Testis (tissue), 3 donors: Measurements from ENCODE around the gene MMP15. TPM values are rescaled to one million over a fixed set of nuclear protein-coding genes. Genes with fewer than 3 reads are reported as not detected.
"Not testable (repeated sequence)": the region's sequence is repeated elsewhere in the genome, so short reads cannot be mapped to it uniquely, and the experiment has no call there.

ENCODE experiments used
- DNase-seq: peaks from one replicate; pipeline ENCODE4 v3.0.0-alpha.2; 2019
- H3K27ac ChIP-seq, 2 donors: fragments of 200-600 bp; sonication (generic); one replicate each; pipeline ENCODE4 v1.5.1; 2019
- H3K27me3 ChIP-seq: fragments of 200-600 bp; sonication (generic); one replicate; pipeline ENCODE4 v1.5.1; 2019
- H3K36me3 ChIP-seq: fragments of 200-600 bp; sonication (generic); one replicate; pipeline ENCODE4 v1.5.1; 2017; ENCODE audit warnings: low read depth; ENCODE audit errors: missing control alignments
- H3K4me1 ChIP-seq: fragments of 200-600 bp; sonication (generic); one replicate; pipeline ENCODE4 v1.5.1; 2019
- H3K4me3 ChIP-seq, 2 donors: fragments of 200-600 bp; sonication (generic); one replicate each; pipeline ENCODE4 v1.5.1; 2017 to 2019
- H3K9me3 ChIP-seq: fragments of 200-600 bp; sonication (generic); one replicate; pipeline ENCODE4 v1.5.1; 2017
- CTCF ChIP-seq, 3 experiments: fragments of 450-650 bp in 2 of 3; fragments of 200-600 bp in 1 of 3; sonication (generic) in 1 of 3; IDR thresholded peaks; one replicate each; pipeline ENCODE4 v1.5.1; 2016 to 2019; ENCODE audit warnings: antibody characterized with exemption in 3 of 3, mild to moderate bottlenecking in 2 of 3, moderate library complexity in 1 of 3
- POLR2A ChIP-seq: fragments of 450-650 bp; IDR thresholded peaks from one replicate; pipeline ENCODE4 v1.6.1; 2017; ENCODE audit warnings: antibody characterized with exemption, mild to moderate bottlenecking, moderate library complexity
- WGBS, 2 donors: methylation state at CpG; one replicate each; pipeline ENCODE4 v1.1.5; 2018; 5-methylcytosine and 5-hydroxymethylcytosine counted together
- intact Hi-C: fragments of 100-400 bp; cut with DNase I; formaldehyde crosslinking; loops from one replicate; pipeline ENCODE4 v1.15.1; 2023; ENCODE audit warnings: low total_unique reads
- polyA plus RNA-seq: library from polyadenylated mRNA; stranded (reverse); fragments of 350-450 nt; fragmentation: Illumina TruSeq; extraction: RNeasy Lipid Tissue Mini Kit (QIAGEN cat#74804); gene quantifications from one replicate; pipeline ENCODE4 v1.2.3, GENCODE V29; 2014; ENCODE audit warnings: low read depth, low replicate concordance; ENCODE audit not compliant: insufficient read depth
- total RNA-seq, 2 donors: library from RNA; depleted of rRNA; stranded (reverse); fragments of >200 nt; gene quantifications; one replicate each; pipeline ENCODE4 v1.2.3, GENCODE V29; 2016

Gene MMP15
- total and polyA plus RNA-seq, 3 donors from 2014 or later, result 80.6 to 300 (median 194) TPM

- H3K4me1 ChIP-seq, result peaks cover 18% of the 10 kb centered on the region
- no peaks in the 10 kb centered on the region for H3K9me3 ChIP-seq
- peak overlapping the region in 1 of 2 donors; percentile 87 for H3K27ac ChIP-seq
- WGBS, 2 donors, result 31 to 35% methylated on average over 5 to 10 of the region's 10 CpGs
- no peak for TF ChIP-seq POLR2A
- TF ChIP-seq CTCF (IDR thresholded peaks at IDR 0.05), result no peak
- no peaks in the 10 kb centered on the region for H3K36me3 ChIP-seq
- intact Hi-C loops, result loop anchor here (10.0 kb wide), 1 partner anchor 247 kb away; no protein-coding TSS in a partner anchor
- no peaks in the 10 kb centered on the region for H3K27me3 ChIP-seq
- DNase-seq, result no peak
- peak overlapping the region; percentile 68 to 73 for H3K4me3 ChIP-seq
Measured at GRCh38 chr16:58001781-58002415, 23.7 kb upstream of the MMP15 start.

GRCh38 chr16:58002416-58002800, 23.1 kb upstream of the MMP15 start:
- DNase-seq, result no peak
- intact Hi-C loops, result loop anchor here (10.0 kb wide), 1 partner anchor 248 kb away; no protein-coding TSS in a partner anchor
- H3K4me1 ChIP-seq, result peaks cover 18% of the 10 kb centered on the region
- no peak overlapping the region for H3K27ac ChIP-seq
- H3K9me3 ChIP-seq, result no peaks in the 10 kb centered on the region
- WGBS, 2 donors, result 75 to 89% methylated on average over 9 of the region's 9 CpGs
- TF ChIP-seq CTCF (IDR thresholded peaks at IDR 0.05) (no peak), POLR2A (no peak)
- no peak overlapping the region for H3K4me3 ChIP-seq
- H3K36me3 ChIP-seq, result no peaks in the 10 kb centered on the region
- H3K27me3 ChIP-seq, result no peaks in the 10 kb centered on the region

GRCh38 chr16:58002936-58003335, 22.6 kb upstream of the MMP15 start:
- DNase-seq, result no peak
- Histone ChIP-seq H3K4me1 (peaks cover 18% of the 10 kb centered on the region), H3K27me3 (no peaks in the 10 kb centered on the region), H3K4me3 (no peak overlapping the region), H3K36me3 (no peaks in the 10 kb centered on the region), H3K9me3 (no peaks in the 10 kb centered on the region), H3K27ac (no peak overlapping the region)
- no peak for TF ChIP-seq POLR2A
- no peak for TF ChIP-seq CTCF (IDR thresholded peaks at IDR 0.05)
- 92 to 94% methylated on average over 5 of the region's 5 CpGs for WGBS, 2 donors
- intact Hi-C loops, result loop anchor here (10.0 kb wide), 1 partner anchor 248 kb away; no protein-coding TSS in a partner anchor

- WGBS, 2 donors, result 69 to 72% methylated on average over 12 of the region's 12 CpGs
- intact Hi-C loops, result loop anchor here (10.0 kb wide), 1 partner anchor 250 kb away; no protein-coding TSS in a partner anchor
- H3K9me3 ChIP-seq, H3K36me3 ChIP-seq, H3K27ac ChIP-seq, H3K27me3 ChIP-seq, H3K4me3 ChIP-seq: not testable (repeated sequence)
- peak; percentile 83 for DNase-seq
- peaks cover 11% of the 10 kb centered on the region for H3K4me1 ChIP-seq
Measured at GRCh38 chr16:58004736-58005135, 20.8 kb upstream of the MMP15 start.

GRCh38 chr16:58009856-58010416, 15.6 kb upstream of the MMP15 start:
- Histone ChIP-seq H3K27me3 (no peaks in the 10 kb centered on the region), H3K36me3 (no peaks in the 10 kb centered on the region), H3K9me3 (no peaks in the 10 kb centered on the region), H3K27ac (no peak overlapping the region), H3K4me3 (no peak overlapping the region), H3K4me1 (no peaks in the 10 kb centered on the region)
- no peak for TF ChIP-seq CTCF (IDR thresholded peaks at IDR 0.05)
- TF ChIP-seq POLR2A, result no peak
- no peak for DNase-seq
- intact Hi-C loops, result loop anchor here (10.0 kb wide), 1 partner anchor 255 kb away; no protein-coding TSS in a partner anchor
- WGBS, 2 donors, result 82 to 88% methylated on average over 11 of the region's 11 CpGs
